ENCODE measurements around the gene SLC9A7. TPM values are rescaled to one million over a fixed set of nuclear protein-coding genes. Genes with fewer than 3 reads are reported as not detected.

SLC9A7 gene
- polyA plus RNA-seq, 2 of the 4 experiments (the other 2 are of a cell fraction) = 9.8 to 21.1 TPM

- peak; percentile 18 for FAIRE-seq
- H3K27ac ChIP-seq = no peak overlapping the region
These were observed 45.0 kb downstream of the SLC9A7 start for GRCh38 chrX:46713672-46714490.

GRCh38 chrX:46712764-46713163, 46.2 kb downstream of the SLC9A7 start:
- no peak for DNase-seq (ENCODE audit: low read depth in 1 of 2, low spot score in 1 of 2)
- no peak overlapping the region for H3K4me3 ChIP-seq
- POLR2A ChIA-PET = no interaction called here
- ATAC-seq = no peak
- peak; percentile 85 for FAIRE-seq
- CTCF ChIA-PET = no interaction called here
- 41% methylated on average over 1 of the region's 1 CpG for WGBS (ENCODE audit: missing lambda C conversion rate)
- no peak overlapping the region for H3K4me2 ChIP-seq
- TF ChIP-seq POLR2A (IDR thresholded peaks at IDR 0.05; ENCODE audit: low read length) = no peak
- H3K27ac ChIP-seq = no peak overlapping the region
- 0 out of 3 replicates have a peak, but pooled peaks cover under 1% of the 10 kb centered on the region for H3K9me3 ChIP-seq
- peaks cover 9% of the 10 kb centered on the region; the same call in 2 of the 3 replicates for H3K4me1 ChIP-seq

More at GRCh38 chrX:46713672-46714490, 45.0 kb downstream of the SLC9A7 start:
- TF ChIP-seq USF2 (IDR thresholded peaks at IDR 0.05) = no peak
- TF ChIP-seq JUNB (IDR thresholded peaks at IDR 0.05) = no peak
- no peak for TF ChIP-seq ELK1 (IDR thresholded peaks at IDR 0.05; ENCODE audit: low read depth, low read length)
- no peak for TF ChIP-seq KDM5A (IDR thresholded peaks at IDR 0.05)
- TF ChIP-seq NFE2L2 (conservative IDR thresholded peaks at IDR 0.05; ENCODE audit: low read length) = no peak
- no peak for TF ChIP-seq MAX (IDR thresholded peaks at IDR 0.05)
- TF ChIP-seq MYC (IDR thresholded peaks at IDR 0.05; ENCODE audit: borderline replicate concordance, low read length) = no peak
- no peak for TF ChIP-seq ESRRA (IDR thresholded peaks at IDR 0.05; ENCODE audit: borderline replicate concordance, low read length)
- no peak for TF ChIP-seq ZSCAN20 (CRISPR knock-in tag; IDR thresholded peaks at IDR 0.05)
- no peak for TF ChIP-seq CBX2 (IDR thresholded peaks at IDR 0.05; ENCODE audit: borderline replicate concordance, low read depth)
- Histone ChIP-seq H3K4me2 (no peak overlapping the region), H3K4me1 (peaks cover 9% of the 10 kb centered on the region; the same call in 2 of the 3 replicates), H3K4me3 (no peak overlapping the region), H3K9me3 (0 out of 3 replicates have a peak, but pooled peaks cover 2% of the 10 kb centered on the region)
- POLR2A ChIA-PET = no interaction called here
- CTCF ChIA-PET = interaction anchor here (0.6 kb wide), 1 partner anchor 14 kb away, joined by 3 read pairs; no protein-coding TSS in a partner anchor
- no peak for ATAC-seq
- WGBS (ENCODE audit: missing lambda C conversion rate) = 67% methylated on average over 5 of the region's 5 CpGs
- no peak for DNase-seq (ENCODE audit: low read depth in 1 of 2, low spot score in 1 of 2)

- H3K9me3 ChIP-seq = no peaks in the 10 kb centered on the region
- WGBS (ENCODE audit: missing lambda C conversion rate) = 89% methylated on average over 8 of the region's 8 CpGs
- DNase-seq (ENCODE audit: low read depth in 1 of 2, low spot score in 1 of 2) = no peak
- H3K4me3 ChIP-seq = no peak overlapping the region
- POLR2A ChIA-PET = no interaction called here
- peaks cover 9% of the 10 kb centered on the region; the same call in 2 of the 3 replicates for H3K4me1 ChIP-seq
- TF ChIP-seq HDAC2 (IDR thresholded peaks at IDR 0.05) (no peak), NFE2L2 (conservative IDR thresholded peaks at IDR 0.05; ENCODE audit: low read length) (no peak), BCL3 (IDR thresholded peaks at IDR 0.05) (no peak), ESRRA (IDR thresholded peaks at IDR 0.05; ENCODE audit: borderline replicate concordance, low read length) (no peak), KDM1A (IDR thresholded peaks at IDR 0.05; ENCODE audit: low read depth) (no peak)
- H3K27ac ChIP-seq = no peak overlapping the region
- CTCF ChIA-PET = no interaction called here
- ATAC-seq = no peak
- no peak overlapping the region for H3K4me2 ChIP-seq
- FAIRE-seq = peak; percentile 95
These were observed 47.8 kb downstream of the SLC9A7 start for GRCh38 chrX:46710927-46711623.

- H3K4me1 ChIP-seq = peaks cover 9% of the 10 kb centered on the region; the same call in 2 of the 3 replicates
- ChIA-PET POLR2A (no interaction called here), CTCF (no interaction called here)
- TF ChIP-seq ZFP36 (IDR thresholded peaks at IDR 0.05; ENCODE audit: borderline replicate concordance, partially characterized antibody) (no peak), RARB (CRISPR knock-in tag; IDR thresholded peaks at IDR 0.05) (no peak), ATOH8 (CRISPR knock-in tag; IDR thresholded peaks at IDR 0.05; ENCODE audit: low read depth) (no peak), MAX (IDR thresholded peaks at IDR 0.05) (no peak), MYC (IDR thresholded peaks at IDR 0.05; ENCODE audit: borderline replicate concordance, low read length) (no peak), HEYL (CRISPR knock-in tag; IDR thresholded peaks at IDR 0.05) (no peak), HDAC2 (IDR thresholded peaks at IDR 0.05) (no peak), NR3C1 (IDR thresholded peaks at IDR 0.05) (no peak), RNF2 (IDR thresholded peaks at IDR 0.05; ENCODE audit: borderline replicate concordance, low read depth) (no peak), JUN (IDR thresholded peaks at IDR 0.05) (no peak), EHF (CRISPR knock-in tag; IDR thresholded peaks at IDR 0.05) (no peak), PHF8 (IDR thresholded peaks at IDR 0.05; ENCODE audit: borderline replicate concordance, low read depth) (no peak), FOXS1 (CRISPR knock-in tag; IDR thresholded peaks at IDR 0.05) (no peak)
- ATAC-seq (peak in 1 of 2 experiments; percentile 20; a peak in 1 of 6 replicates), DNase-seq (ENCODE audit: low read depth in 1 of 2, low spot score in 1 of 2) (peak; percentile 13 to 26), FAIRE-seq (no peak)
- no peak overlapping the region for H3K4me3 ChIP-seq
- no peak overlapping the region for H3K27ac ChIP-seq
- H3K4me2 ChIP-seq = no peak overlapping the region
- no peaks in the 10 kb centered on the region for H3K9me3 ChIP-seq
- WGBS (ENCODE audit: missing lambda C conversion rate) = 0% methylated on average over 1 of the region's 1 CpG
These were observed 48.5 kb downstream of the SLC9A7 start for GRCh38 chrX:46710425-46710824.
